Activated naive CD8-positive, alpha-beta T cell treated with anti-CD3 and anti-CD28 coated beads, Interleukin-2, amount 10 ng/mL, durations not matched to agents 7 days and 5 days (primary cell): ENCODE measurements around the gene STXBP6. TPM values are rescaled to one million over a fixed set of nuclear protein-coding genes. Genes with fewer than 3 reads are reported as not detected.

ENCODE experiments used
- ATAC-seq: fragments of 150-1000 bp; cut with Tn5 transposase; one replicate; pipeline ENCODE4 v1.10.0; 2021; ENCODE audit warnings: low read depth, moderate library complexity
- POLR2A ChIA-PET: fragments of 350-600 bp; sonication (Branson Sonifier 250); formaldehyde crosslinking; loops from one replicate; lab custom pipeline; 2021; ENCODE audit warnings: antibody characterized with exemption; lab: Charles Lee
- DNase-seq: peaks from one replicate; pipeline ENCODE4 v3.0.0; 2021
- H3K27ac Mint-ChIP-seq: one replicate; pipeline ENCODE4 v1.8.0; 2022; ENCODE audit warnings: mild to moderate bottlenecking, mixed read lengths
- H3K27me3 Mint-ChIP-seq: one replicate; pipeline ENCODE4 v1.8.0; 2022; ENCODE audit warnings: mild to moderate bottlenecking, moderate library complexity, mixed read lengths
- H3K36me3 Mint-ChIP-seq: one replicate; pipeline ENCODE4 v1.8.0; 2021; ENCODE audit warnings: mild to moderate bottlenecking, mixed read lengths
- H3K4me1 Mint-ChIP-seq: one replicate; pipeline ENCODE4 v1.8.0; 2021; ENCODE audit warnings: mixed read lengths
- H3K4me3 Mint-ChIP-seq: one replicate; pipeline ENCODE4 v1.8.0; 2022; ENCODE audit warnings: mild to moderate bottlenecking, moderate library complexity, mixed read lengths
- H3K9me3 Mint-ChIP-seq: one replicate; pipeline ENCODE4 v1.8.0; 2021; ENCODE audit warnings: mixed read lengths
- total RNA-seq, 2 experiments: library from RNA; stranded (reverse); gene quantifications; one replicate each; pipeline ENCODE4 v1.2.3, GENCODE V29; 2021

Gene STXBP6
- total RNA-seq, 2 experiments from 2014 or later, result not detected

DNA sequence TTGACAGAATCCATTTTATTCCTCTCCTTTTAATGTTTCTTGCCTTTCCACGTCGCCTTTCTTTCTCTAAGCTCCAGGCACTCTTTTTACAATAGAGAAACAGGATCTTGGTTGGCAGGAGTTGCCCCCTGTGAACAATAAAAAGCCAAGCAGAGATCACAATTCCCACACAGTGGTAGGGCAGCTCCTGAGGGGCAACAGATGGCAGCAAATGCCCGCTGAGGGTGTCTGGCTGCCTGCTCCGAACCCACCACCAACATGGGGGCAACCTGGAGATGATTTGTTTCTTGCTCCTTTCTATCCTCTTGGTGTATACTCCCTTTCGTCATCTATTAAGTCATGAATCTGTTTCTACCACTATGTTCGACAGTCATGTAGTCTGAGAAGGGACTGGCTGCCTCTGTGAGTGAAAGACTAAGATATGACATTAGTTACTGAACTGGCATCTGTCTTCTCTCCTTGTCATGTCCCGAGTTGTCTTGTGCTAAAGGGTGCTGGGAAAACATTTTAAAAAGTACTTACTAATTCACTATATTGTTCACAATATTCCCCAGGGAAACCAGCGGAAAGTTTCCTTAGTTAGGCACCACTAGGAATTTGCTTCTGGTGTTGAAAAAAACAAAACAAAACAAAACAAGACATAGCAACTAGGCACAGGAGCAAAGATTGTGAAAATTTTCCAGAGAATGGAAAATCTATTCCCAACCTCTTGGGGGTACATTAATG lies 170.1 kb downstream of the STXBP6 start:
- H3K36me3 Mint-ChIP-seq, result no peaks in the 10 kb centered on the region
- H3K4me3 Mint-ChIP-seq, result no peak overlapping the region
- POLR2A ChIA-PET, result no interaction called here
- no peaks in the 10 kb centered on the region for H3K9me3 Mint-ChIP-seq
- H3K27ac Mint-ChIP-seq, result no peak overlapping the region
- no peak for ATAC-seq
- H3K27me3 Mint-ChIP-seq, result peaks cover 14% of the 10 kb centered on the region
- no peak for DNase-seq
- no peaks in the 10 kb centered on the region for H3K4me1 Mint-ChIP-seq

DNA sequence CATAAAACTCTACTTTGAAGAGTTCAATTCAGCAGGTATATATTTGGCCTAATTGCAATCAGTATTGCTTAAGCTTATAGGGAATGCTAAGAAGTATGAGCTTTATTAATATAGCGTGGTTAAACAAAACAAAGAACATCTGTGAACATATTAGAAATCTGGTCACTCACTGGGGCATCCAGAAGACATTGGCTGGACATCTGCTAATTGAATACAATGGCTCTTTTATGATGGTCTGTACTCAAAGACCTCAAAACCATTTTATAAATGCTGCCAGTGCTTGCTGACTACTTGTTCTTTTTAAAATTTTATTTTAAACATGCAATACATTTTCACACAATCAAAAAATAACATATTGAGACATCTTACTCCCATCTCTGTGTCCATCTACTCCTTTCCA lies 173.0 kb downstream of the STXBP6 start:
- Mint-ChIP-seq H3K27ac (no peak overlapping the region), H3K27me3 (peaks cover 8% of the 10 kb centered on the region), H3K36me3 (no peaks in the 10 kb centered on the region), H3K4me3 (no peak overlapping the region), H3K4me1 (no peaks in the 10 kb centered on the region), H3K9me3 (no peaks in the 10 kb centered on the region)
- DNase-seq (no peak), ATAC-seq (no peak)
- POLR2A ChIA-PET, result no interaction called here

DNA sequence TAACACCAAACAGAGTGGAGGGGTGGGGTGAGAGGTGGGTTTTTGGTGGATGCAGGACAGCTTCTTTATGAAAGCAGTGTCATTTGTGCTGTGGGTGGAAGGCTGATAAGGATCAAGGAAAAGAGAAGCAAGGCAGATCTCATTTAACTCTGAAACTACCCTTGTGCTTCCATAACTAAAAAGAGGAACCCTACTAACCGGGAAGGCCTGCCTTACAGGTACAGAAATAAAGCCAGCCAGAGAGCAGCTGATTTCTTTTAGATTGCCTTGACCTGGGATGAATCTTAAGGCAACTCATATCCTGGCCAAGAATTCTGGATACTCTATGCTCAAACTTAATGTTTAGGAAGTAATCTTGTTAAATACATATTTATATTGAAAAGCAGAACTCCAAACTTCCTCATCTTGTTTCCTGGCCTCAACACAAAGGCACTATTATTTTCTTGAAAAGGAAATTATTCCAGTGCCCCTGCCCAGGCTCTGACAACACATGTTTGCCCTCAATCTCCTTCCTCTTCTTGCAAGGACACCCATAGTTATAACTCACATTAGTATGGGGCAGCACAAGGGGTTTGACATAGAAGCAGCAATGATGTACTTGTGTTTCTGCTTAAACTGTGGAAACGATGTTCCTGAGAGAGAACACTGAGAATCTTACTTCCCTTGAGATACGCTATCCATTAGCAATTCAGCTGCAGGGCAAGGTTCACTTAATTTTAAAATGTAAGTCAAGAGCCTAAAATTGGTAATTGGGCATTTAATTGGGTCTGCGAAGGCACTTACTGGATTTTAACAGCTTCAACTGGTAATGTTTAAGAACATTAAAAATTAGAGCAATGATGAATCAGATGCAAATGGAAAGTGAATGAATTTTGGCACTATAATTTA lies 173.7 kb downstream of the STXBP6 start:
- Mint-ChIP-seq H3K4me1 (no peaks in the 10 kb centered on the region), H3K4me3 (no peak overlapping the region), H3K36me3 (no peaks in the 10 kb centered on the region), H3K9me3 (no peaks in the 10 kb centered on the region), H3K27me3 (peaks cover 10% of the 10 kb centered on the region), H3K27ac (no peak overlapping the region)
- DNase-seq (no peak), ATAC-seq (no peak)
- POLR2A ChIA-PET, result no interaction called here

DNA sequence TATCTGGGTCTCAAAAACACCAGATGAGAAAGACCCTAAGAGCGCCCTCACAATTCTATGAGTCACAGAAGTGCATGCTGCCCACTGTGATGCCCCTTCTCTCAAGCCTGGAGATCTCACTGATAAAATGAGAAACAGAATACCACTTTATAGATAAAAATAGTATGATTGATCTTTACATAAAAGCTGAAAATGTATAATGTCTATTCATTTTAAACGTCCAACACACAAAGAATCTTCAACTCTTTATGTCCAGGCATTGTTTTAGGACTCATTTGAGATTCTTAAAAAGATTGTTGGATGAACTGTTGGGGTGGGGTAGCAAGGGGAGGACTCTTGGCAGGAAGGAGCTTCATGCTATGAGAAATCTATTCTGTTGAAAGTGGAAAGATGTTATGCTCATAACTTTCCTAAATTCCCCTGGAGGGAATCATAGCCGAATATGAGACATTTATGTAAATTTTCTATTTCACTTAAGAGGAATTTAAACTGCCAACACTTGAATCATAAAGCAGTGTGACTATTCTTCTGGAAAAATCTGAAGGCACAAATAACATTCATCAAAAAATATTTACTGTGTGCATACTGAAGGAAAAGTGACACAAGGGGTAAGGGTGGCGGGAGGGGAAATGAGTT lies 174.6 kb downstream of the STXBP6 start:
- H3K27me3 Mint-ChIP-seq, result peaks cover 10% of the 10 kb centered on the region
- DNase-seq (no peak), ATAC-seq (no peak)
- no peak overlapping the region for H3K4me3 Mint-ChIP-seq
- no peak overlapping the region for H3K27ac Mint-ChIP-seq
- H3K9me3 Mint-ChIP-seq, result no peaks in the 10 kb centered on the region
- POLR2A ChIA-PET, result no interaction called here
- no peaks in the 10 kb centered on the region for H3K4me1 Mint-ChIP-seq
- H3K36me3 Mint-ChIP-seq, result no peaks in the 10 kb centered on the region

DNA sequence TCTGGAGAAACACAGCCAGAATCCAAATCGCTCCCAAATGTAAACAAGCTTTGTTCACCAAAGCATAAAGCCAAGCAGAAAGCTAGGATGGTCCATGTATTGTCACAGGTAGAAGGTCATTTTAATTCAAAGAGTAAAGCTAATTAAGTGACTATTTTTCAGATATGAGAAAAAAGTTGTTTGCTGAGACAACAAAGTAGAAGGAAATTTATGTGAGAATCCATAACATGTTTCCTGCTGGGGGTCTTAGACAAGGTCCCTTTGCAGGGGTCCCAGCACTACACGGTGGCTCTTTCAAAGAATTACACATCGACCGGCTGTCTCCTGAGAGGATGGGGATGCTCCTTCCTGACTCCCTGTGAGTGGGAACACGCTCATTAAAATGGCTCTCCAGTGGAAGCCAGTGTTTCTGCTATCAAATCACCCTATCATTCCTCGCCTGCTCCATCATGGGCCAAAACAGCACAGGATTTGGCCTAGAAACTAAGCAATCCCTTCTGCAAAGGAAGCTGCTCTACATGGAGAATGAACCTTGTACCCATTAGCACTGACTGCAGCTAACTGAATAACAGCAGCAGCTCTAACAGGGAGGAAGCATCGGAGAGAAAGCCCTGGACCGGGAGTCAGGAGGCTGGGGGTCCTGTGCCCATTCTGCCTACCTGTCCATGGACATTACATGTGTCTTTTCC lies 175.3 kb downstream of the STXBP6 start:
- Mint-ChIP-seq H3K4me1 (no peaks in the 10 kb centered on the region), H3K4me3 (no peak overlapping the region), H3K27ac (no peak overlapping the region), H3K9me3 (no peaks in the 10 kb centered on the region), H3K27me3 (peaks cover 10% of the 10 kb centered on the region), H3K36me3 (no peaks in the 10 kb centered on the region)
- POLR2A ChIA-PET, result no interaction called here
- no peak for ATAC-seq
- DNase-seq, result no peak

DNA sequence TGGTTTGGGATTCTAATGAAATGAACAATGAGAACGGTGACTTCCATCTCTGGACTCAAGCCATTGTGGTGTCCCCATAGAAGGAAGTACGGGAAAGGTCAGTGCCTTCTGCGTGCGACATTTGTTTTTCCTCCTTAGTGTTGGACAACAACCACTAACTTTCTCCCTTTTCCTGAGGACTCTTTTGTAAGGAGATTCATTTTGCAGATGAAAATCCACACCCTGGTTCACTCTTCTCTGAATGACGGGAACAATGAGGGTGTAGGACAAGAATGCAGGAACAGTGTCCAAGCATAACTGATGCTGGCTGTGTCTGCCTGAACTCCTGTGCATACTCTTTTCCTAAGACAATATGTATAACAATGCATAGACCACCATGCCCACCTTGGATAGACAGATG lies 176.4 kb downstream of the STXBP6 start:
- DNase-seq, result no peak
- no peaks in the 10 kb centered on the region for H3K4me1 Mint-ChIP-seq
- POLR2A ChIA-PET, result no interaction called here
- no peak overlapping the region for H3K4me3 Mint-ChIP-seq
- peaks cover 10% of the 10 kb centered on the region for H3K27me3 Mint-ChIP-seq
- H3K36me3 Mint-ChIP-seq, result no peaks in the 10 kb centered on the region
- H3K9me3 Mint-ChIP-seq, result no peaks in the 10 kb centered on the region
- H3K27ac Mint-ChIP-seq, result no peak overlapping the region
- ATAC-seq, result no peak

DNA sequence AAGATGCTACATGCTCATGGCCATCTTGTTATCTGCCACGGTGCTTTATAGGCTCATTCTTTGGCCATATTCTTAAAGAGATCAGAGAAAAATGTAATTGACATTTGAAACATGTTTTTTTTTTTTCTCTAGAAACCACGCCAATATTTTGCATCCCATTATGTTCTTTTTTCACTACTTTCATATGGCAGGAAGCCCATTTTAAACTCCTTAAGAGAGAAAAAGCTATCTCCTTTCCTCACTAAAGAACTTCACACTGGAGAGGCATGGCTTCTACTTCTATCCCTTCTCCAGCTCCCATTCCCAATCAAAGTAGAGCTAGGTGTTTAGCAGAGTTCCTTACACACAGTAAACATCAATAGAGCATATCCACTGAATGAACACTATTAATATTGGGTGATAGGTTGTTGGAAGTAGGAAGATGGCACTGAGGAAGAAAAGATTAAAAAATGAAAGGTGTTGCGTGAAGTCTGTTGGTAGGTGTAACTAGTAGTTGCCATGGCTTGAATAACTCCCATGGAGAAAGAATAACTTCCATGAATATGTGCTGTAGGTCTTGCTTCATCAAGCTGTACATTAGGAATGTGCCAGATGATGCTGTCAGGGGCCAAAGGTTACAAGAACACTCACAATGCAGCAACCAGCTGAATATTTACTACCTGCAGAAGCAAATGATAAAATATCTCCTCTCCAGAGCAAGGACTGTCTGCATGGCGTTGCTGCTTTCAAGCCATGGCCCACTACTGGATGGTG lies 178.8 kb downstream of the STXBP6 start:
- ATAC-seq, result no peak
- no peaks in the 10 kb centered on the region for H3K36me3 Mint-ChIP-seq
- no peak overlapping the region for H3K4me3 Mint-ChIP-seq
- peaks cover 14% of the 10 kb centered on the region for H3K27me3 Mint-ChIP-seq
- DNase-seq, result no peak
- H3K4me1 Mint-ChIP-seq, result no peaks in the 10 kb centered on the region
- H3K9me3 Mint-ChIP-seq, result no peaks in the 10 kb centered on the region
- no peak overlapping the region for H3K27ac Mint-ChIP-seq
- POLR2A ChIA-PET, result no interaction called here

DNA sequence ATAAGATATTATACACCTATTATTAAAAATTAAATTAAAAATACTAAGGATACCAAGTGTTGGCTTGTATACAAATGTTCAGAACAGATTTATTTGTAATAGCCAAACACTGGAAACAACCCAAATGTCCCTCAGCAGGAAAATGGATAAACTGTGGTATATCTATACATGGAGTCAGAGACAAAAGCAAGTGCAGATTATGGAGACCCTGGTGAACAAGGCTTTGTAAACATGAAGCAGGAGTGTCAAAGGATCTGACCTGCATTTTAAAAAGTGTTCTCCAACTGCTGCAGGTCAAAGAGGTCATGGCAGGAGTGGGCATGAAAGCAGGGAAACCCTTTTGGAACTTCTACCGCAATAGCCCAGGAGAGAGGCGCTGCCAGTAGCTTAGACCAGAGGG lies 181.6 kb downstream of the STXBP6 start:
- ATAC-seq, result no peak
- no peak overlapping the region for H3K27ac Mint-ChIP-seq

DNA sequence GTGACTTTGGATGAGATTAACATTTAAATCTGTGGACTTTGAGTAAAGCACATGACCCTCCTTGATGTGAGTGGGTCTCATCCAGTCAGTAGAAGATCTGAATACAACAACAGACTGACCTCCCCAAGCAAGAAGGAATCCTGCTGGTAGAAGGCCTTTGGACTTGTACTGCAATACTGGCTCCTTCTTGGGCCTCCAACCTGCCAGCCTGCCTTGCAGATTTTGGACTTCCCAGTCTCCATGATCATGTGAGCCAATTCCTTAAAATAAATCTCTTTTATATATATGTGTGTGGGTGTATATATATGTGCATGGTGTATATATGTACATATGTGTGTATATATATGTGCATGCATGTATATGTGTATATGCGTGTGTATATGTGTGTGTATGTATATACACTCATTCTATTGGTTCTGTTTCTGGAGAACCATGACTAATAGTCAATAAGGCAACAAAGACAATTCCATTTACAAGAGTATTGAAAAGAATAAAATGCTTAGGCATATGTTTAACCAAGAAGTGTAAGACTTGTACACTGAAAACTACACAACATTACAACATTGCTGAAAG lies 183.8 kb downstream of the STXBP6 start:
- no peak overlapping the region for H3K4me3 Mint-ChIP-seq
- no peak for ATAC-seq
- no peak for DNase-seq
- H3K4me1 Mint-ChIP-seq, result no peaks in the 10 kb centered on the region
- H3K36me3 Mint-ChIP-seq, result no peaks in the 10 kb centered on the region
- no peak overlapping the region for H3K27ac Mint-ChIP-seq
- POLR2A ChIA-PET, result no interaction called here
- no peaks in the 10 kb centered on the region for H3K9me3 Mint-ChIP-seq
- peaks cover 6% of the 10 kb centered on the region for H3K27me3 Mint-ChIP-seq

More for the DNA sequence above, 181.6 kb downstream of the STXBP6 start:
- Mint-ChIP-seq H3K4me1 (no peaks in the 10 kb centered on the region), H3K9me3 (no peaks in the 10 kb centered on the region), H3K4me3 (no peak overlapping the region), H3K27me3 (peaks cover 7% of the 10 kb centered on the region), H3K36me3 (no peaks in the 10 kb centered on the region)
- DNase-seq, result no peak
- POLR2A ChIA-PET, result no interaction called here

DNA sequence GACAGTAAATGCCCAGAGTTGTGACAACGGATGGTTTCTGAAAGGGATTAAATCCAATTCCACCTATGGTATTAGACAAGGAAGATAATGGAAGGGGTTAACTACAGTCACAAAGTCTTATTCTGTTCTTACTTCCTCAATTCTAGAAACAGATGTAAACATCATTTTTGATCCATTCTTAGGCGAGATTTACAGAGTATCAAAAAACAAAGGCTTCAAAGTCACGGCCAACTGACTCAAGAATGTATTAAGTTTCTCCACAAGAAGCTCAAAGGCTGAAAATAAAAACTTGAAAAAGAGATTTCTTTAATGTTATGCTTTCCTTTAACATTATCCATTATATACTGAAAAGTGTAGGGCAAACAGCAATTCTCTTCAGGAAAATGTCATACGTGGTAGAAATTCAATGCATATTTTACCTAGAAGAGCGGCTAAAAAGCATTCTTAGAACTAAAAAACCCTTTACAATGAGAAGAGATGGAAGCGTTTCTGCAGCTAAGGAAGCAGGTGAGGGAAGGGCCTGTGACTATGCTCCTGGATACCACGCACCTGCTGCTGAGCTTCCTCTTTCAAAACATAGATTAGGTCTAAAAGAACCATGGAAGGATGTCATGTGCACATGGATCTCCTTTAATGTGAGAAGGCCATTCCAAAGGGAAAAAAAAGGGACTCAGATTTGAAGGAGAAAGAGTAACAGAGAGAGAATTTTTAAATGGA lies 185.8 kb downstream of the STXBP6 start:
- Mint-ChIP-seq H3K27ac (no peak overlapping the region), H3K4me1 (no peaks in the 10 kb centered on the region), H3K9me3 (no peaks in the 10 kb centered on the region), H3K36me3 (no peaks in the 10 kb centered on the region), H3K27me3 (peaks cover 7% of the 10 kb centered on the region), H3K4me3 (no peak overlapping the region)
- POLR2A ChIA-PET, result no interaction called here
- no peak for ATAC-seq
- no peak for DNase-seq

DNA sequence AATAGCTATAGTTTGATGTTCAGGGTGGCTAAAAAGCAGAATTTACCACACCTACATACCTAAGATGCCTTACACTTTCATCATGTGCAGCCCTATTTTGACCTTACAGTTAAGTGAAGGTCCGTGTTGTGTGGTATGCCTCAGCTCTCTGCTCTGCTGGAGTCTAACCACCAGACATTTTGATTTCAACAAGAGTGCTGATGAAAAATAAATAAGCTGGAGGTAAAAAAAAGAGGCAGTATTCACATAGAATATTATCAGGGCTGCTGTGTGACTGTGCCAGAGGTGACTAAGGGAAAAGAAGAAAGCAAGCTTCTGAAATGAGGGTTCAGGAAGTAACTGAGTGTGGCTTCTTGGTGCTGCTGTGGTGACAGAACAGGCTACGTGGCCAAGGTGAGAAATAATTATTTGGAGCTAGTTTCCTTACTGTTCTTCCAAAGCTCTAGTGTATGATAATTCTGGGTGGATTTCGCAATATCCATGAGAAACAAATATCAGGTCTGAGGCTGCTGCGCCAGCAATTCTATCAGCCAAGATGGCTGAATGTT lies 188.8 kb downstream of the STXBP6 start:
- H3K9me3 Mint-ChIP-seq, result no peaks in the 10 kb centered on the region
- no peaks in the 10 kb centered on the region for H3K36me3 Mint-ChIP-seq
- no peak overlapping the region for H3K27ac Mint-ChIP-seq
- peaks cover 3% of the 10 kb centered on the region for H3K27me3 Mint-ChIP-seq
- H3K4me3 Mint-ChIP-seq, result no peak overlapping the region
- H3K4me1 Mint-ChIP-seq, result no peaks in the 10 kb centered on the region
- DNase-seq (no peak), ATAC-seq (no peak)
- POLR2A ChIA-PET, result no interaction called here

DNA sequence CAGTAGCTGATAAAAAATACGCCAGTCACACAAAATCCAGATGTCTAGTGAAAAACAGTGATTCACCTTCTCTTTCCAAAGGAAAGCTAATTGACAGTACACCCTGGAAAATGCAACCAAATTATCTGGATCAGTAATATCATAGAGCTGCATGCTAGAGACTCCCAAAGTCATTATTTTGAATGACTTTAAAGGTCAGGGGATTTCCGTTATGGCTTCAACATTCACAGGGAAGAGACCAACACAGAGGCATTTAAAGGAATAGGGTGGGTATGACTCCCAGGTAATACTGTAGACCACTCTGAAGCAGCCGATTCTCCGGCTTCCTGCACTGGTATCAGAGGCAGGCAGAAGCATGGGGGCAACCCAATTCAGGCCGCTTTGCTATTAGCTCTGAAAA lies 190.4 kb downstream of the STXBP6 start:
- Mint-ChIP-seq H3K27ac (no peak overlapping the region), H3K4me1 (no peaks in the 10 kb centered on the region), H3K4me3 (no peak overlapping the region)

More for the DNA sequence above, 190.4 kb downstream of the STXBP6 start:
- peaks cover 6% of the 10 kb centered on the region for H3K27me3 Mint-ChIP-seq
- no peaks in the 10 kb centered on the region for H3K9me3 Mint-ChIP-seq
- H3K36me3 Mint-ChIP-seq, result no peaks in the 10 kb centered on the region
- POLR2A ChIA-PET, result no interaction called here
- no peak for ATAC-seq
- DNase-seq, result no peak
